22Rv1 (cell line): ENCODE data around the gene PARS2.

Source experiments
- ZFX ChIP-seq: fragments of 450-650 bp; IDR thresholded peaks from 2 replicates; pipeline ENCODE4 v1.6.1; 2017; ENCODE audit warnings: antibody characterized with exemption, borderline replicate concordance
- TF ChIP-seq, protein P1 (sequence below): fragments of 450-650 bp; IDR thresholded peaks from 2 replicates; pipeline ENCODE4 v1.5.1; 2017; ENCODE audit warnings: mild to moderate bottlenecking

DNA sequence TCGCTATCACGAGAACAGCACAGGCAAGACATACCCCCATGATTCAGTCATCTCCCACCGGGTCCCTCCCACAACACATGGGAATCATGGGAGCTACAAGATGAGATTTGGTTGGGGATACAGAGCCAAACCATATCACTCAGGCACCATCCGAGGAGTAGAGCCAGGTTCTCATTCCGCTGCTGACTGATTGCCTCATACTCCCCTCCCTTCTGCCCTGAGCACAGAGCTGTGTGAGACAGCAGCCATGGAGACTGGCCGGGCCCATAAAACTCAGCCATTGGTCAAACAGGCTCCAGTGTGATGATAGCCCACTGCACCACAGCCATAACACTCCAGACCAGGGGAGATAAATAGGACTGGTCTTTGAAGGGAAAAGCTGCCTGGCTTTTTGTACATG lies 26.1 kb downstream of the PARS2 start:
- TF ChIP-seq, protein P1, sequence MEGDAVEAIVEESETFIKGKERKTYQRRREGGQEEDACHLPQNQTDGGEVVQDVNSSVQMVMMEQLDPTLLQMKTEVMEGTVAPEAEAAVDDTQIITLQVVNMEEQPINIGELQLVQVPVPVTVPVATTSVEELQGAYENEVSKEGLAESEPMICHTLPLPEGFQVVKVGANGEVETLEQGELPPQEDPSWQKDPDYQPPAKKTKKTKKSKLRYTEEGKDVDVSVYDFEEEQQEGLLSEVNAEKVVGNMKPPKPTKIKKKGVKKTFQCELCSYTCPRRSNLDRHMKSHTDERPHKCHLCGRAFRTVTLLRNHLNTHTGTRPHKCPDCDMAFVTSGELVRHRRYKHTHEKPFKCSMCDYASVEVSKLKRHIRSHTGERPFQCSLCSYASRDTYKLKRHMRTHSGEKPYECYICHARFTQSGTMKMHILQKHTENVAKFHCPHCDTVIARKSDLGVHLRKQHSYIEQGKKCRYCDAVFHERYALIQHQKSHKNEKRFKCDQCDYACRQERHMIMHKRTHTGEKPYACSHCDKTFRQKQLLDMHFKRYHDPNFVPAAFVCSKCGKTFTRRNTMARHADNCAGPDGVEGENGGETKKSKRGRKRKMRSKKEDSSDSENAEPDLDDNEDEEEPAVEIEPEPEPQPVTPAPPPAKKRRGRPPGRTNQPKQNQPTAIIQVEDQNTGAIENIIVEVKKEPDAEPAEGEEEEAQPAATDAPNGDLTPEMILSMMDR: no peak
- no peak for TF ChIP-seq ZFX
